ENCODE measurements around the gene IGFL2. TPM values are rescaled to one million over a fixed set of nuclear protein-coding genes. Genes with fewer than 3 reads are reported as not detected.
A peak's percentile ranks its signal among the peaks of the same experiment; 100 is the strongest.
"Not testable (repeated sequence)": the region's sequence is repeated elsewhere in the genome, so short reads cannot be mapped to it uniquely, and the experiment has no call there.

Gene IGFL2
- total RNA-seq = 0.23 TPM in 1 of 2 replicates, not detected in the other

DNA sequence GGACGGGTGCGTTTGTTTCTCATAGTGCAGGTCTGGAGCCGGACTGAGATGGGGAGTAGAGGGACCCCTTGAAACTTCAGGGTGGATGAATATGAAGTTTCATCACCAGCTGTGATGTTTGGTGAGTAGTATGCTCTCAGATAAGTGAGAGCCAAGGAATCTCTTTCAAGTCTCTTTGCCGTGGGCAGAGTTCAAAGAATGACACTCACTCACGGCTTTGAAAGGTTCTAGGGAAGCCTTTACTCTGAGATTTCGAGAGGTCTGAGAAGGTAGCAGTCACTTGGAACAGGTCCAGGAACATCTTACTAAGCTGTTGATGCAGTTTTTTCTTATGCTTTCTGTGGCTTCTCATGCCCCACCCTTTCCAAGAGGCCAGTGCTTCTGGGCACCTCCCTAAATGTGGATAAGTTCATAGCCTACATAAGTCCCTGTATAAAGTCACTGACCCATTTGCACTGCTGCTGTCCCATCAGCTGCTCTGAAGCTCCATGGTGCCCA, at the start of gene IGFL2:
Gene IGFL2 (plus strand): TSS at position 448 of the 498 bp plus-strand sequence. CDS start 41 bp downstream, at position 489.
- no peaks in the 10 kb centered on the region for H3K36me3 Mint-ChIP-seq (ENCODE audit: low read depth)
- intact Hi-C loops (cut with micrococcal nuclease) = no loop called here
- no peaks in the 10 kb centered on the region for H3K4me1 Mint-ChIP-seq (ENCODE audit: low read depth)
- H3K27me3 Mint-ChIP-seq (ENCODE audit: insufficient read depth) = peaks cover 30% of the 10 kb centered on the region
- H3K4me3 Mint-ChIP-seq = no peak within 1 kb of the TSS
- no peaks in the 10 kb centered on the region for H3K9me3 Mint-ChIP-seq
- no peak for DNase-seq (ENCODE audit: low spot score)
- H3K27ac Mint-ChIP-seq = no peak within 1 kb of the TSS

DNA sequence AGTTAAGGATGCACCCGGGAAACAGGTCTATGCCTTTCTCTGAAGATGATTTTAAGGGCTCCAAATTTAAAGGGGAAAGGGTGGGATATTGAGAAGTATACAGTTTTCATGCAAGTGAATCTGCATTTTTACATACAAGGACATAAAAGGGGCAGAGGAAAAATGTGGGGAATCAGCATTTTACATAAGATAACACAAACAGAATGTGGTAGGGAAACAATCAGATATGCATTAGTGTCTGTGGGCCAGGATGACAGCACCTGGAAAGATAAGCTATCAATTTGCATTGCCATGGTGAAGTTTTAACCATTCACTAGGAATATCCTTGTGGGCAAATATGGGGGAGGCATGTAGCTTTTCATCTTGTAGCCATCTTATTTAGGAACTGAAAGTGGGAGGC, 47.7 kb upstream of the IGFL2 start:
- peaks cover 9% of the 10 kb centered on the region for H3K9me3 Mint-ChIP-seq
- no peak overlapping the region for H3K4me3 Mint-ChIP-seq
- H3K27me3 Mint-ChIP-seq (ENCODE audit: insufficient read depth) = peaks cover 13% of the 10 kb centered on the region
- DNase-seq (ENCODE audit: low spot score) = no peak
- no peaks in the 10 kb centered on the region for H3K36me3 Mint-ChIP-seq (ENCODE audit: low read depth)
- intact Hi-C loops (cut with micrococcal nuclease) = no loop called here
- no peaks in the 10 kb centered on the region for H3K4me1 Mint-ChIP-seq (ENCODE audit: low read depth)
- H3K27ac Mint-ChIP-seq = no peak overlapping the region

DNA sequence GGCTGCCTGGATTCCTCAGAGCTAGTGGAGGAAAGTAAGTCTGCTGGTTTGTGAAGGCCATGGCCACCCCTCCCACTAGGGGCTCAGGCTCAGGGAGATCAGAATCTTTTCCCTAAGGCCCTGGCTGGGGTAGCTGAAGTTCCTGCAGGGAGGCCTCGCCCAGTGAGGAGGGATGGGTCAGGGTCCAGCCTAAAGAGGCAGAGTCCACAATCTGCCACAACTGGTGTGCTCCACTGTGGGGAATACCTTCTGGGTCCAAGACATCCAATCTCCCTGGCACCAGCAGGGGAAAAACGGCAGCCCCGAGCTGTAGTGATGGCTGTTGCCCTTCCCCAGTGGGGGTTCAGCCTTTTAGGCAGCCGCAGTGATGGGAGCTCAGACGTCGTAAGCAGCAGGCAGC, 46.7 kb upstream of the IGFL2 start:
- Mint-ChIP-seq H3K9me3 (peaks cover 9% of the 10 kb centered on the region), H3K4me1 (ENCODE audit: low read depth) (no peaks in the 10 kb centered on the region), H3K4me3 (no peak overlapping the region), H3K36me3 (ENCODE audit: low read depth) (no peaks in the 10 kb centered on the region), H3K27ac (no peak overlapping the region), H3K27me3 (ENCODE audit: insufficient read depth) (peaks cover 9% of the 10 kb centered on the region)
- intact Hi-C loops (cut with micrococcal nuclease) = no loop called here
- DNase-seq (ENCODE audit: low spot score) = no peak

DNA sequence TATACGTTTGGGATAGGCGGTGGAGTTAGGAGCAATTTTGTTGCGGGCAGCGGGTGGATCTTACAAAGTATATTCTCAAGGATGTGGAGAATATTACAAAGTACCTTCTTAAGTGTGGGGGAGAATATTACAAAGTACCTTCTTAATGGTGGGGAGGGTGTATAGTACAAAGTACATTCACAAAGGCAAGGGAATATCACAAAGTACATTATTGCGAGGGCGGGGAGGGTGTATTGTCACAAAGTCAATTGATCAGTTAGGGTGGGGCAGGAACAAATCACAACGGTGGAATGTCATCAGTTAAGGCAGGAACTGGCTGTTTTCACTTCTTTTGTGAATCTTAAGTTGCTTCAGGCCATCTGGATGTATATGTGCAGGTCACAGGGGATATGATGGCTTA, 45.7 kb upstream of the IGFL2 start:
- H3K27me3 Mint-ChIP-seq (ENCODE audit: insufficient read depth); DNase-seq (ENCODE audit: low spot score); H3K27ac Mint-ChIP-seq; H3K36me3 Mint-ChIP-seq (ENCODE audit: low read depth); H3K9me3 Mint-ChIP-seq; H3K4me1 Mint-ChIP-seq (ENCODE audit: low read depth); intact Hi-C loops (cut with micrococcal nuclease); H3K4me3 Mint-ChIP-seq: not testable (repeated sequence)

DNA sequence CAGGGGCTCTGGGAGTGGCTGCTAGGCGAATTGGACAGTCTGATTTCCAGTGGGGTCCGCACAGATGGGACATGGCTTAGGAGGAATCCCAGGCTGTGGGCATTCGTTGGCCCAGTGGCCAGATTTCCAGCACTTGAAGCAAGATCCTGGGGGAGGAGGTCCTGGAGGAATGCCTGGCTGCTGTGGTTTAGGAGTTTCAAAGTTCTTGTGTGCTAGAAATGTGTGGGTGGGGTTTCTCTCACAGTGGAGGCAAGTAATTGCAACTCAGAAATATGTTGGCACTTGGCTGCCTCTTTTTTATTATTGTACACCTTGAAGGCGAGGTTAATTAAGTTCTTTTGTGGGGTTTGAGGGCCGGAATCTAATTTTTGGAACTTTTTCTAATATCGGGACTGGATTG, 40.7 kb upstream of the IGFL2 start:
- Mint-ChIP-seq H3K9me3 (no peaks in the 10 kb centered on the region), H3K27me3 (ENCODE audit: insufficient read depth) (peaks cover 7% of the 10 kb centered on the region), H3K4me1 (ENCODE audit: low read depth) (no peaks in the 10 kb centered on the region), H3K36me3 (ENCODE audit: low read depth) (no peaks in the 10 kb centered on the region), H3K27ac (no peak overlapping the region), H3K4me3 (no peak overlapping the region)
- DNase-seq (ENCODE audit: low spot score) = no peak
- intact Hi-C loops (cut with micrococcal nuclease) = no loop called here

DNA sequence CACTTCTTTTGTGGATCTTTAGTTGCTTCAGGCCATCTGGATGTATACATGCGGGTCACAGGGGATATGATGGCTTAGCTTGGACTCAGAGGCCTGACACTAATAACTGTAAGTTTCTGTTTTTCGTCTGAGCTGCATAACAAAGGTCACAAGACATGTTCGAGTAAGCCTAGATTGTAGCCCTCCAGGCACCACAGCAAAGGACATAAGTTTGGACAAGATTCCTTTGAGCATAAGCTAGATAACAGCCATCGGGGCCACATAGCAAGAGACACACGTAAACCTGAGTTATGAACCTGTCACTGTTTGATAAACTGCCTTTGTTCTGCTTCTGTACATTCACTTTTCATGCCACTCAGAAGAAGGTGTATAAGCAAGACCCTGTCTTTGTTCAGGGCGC, 38.2 kb upstream of the IGFL2 start:
- peaks cover 11% of the 10 kb centered on the region for H3K27me3 Mint-ChIP-seq (ENCODE audit: insufficient read depth)
- DNase-seq (ENCODE audit: low spot score) = no peak
- H3K9me3 Mint-ChIP-seq = no peaks in the 10 kb centered on the region
- no peak overlapping the region for H3K4me3 Mint-ChIP-seq
- H3K27ac Mint-ChIP-seq = no peak overlapping the region
- H3K4me1 Mint-ChIP-seq (ENCODE audit: low read depth) = peaks cover under 1% of the 10 kb centered on the region
- intact Hi-C loops (cut with micrococcal nuclease) = no loop called here
- H3K36me3 Mint-ChIP-seq (ENCODE audit: low read depth) = no peaks in the 10 kb centered on the region

DNA sequence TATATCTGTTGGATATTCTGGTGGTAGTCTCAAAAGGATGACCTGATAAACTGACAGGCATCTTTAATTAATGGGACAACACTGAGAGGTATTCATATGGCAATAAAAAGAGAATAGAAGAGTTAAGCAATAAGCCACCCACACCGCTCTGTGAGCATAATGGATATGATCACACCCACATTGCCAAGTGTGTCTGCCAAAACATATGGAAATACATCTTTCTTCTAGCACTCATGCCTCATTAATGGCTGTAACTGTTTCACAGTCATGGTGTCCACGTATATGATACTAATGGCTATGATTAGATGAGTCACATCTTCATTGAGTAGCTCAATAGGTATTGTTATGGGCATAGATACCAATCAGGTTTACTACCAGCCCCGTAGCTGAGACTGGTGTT, 36.7 kb upstream of the IGFL2 start:
- intact Hi-C loops (cut with micrococcal nuclease) = no loop called here
- H3K27me3 Mint-ChIP-seq (ENCODE audit: insufficient read depth) = peaks cover 18% of the 10 kb centered on the region
- no peaks in the 10 kb centered on the region for H3K9me3 Mint-ChIP-seq
- no peaks in the 10 kb centered on the region for H3K36me3 Mint-ChIP-seq (ENCODE audit: low read depth)
- no peak overlapping the region for H3K27ac Mint-ChIP-seq
- peaks cover 13% of the 10 kb centered on the region for H3K4me1 Mint-ChIP-seq (ENCODE audit: low read depth)
- no peak for DNase-seq (ENCODE audit: low spot score)
- no peak overlapping the region for H3K4me3 Mint-ChIP-seq

DNA sequence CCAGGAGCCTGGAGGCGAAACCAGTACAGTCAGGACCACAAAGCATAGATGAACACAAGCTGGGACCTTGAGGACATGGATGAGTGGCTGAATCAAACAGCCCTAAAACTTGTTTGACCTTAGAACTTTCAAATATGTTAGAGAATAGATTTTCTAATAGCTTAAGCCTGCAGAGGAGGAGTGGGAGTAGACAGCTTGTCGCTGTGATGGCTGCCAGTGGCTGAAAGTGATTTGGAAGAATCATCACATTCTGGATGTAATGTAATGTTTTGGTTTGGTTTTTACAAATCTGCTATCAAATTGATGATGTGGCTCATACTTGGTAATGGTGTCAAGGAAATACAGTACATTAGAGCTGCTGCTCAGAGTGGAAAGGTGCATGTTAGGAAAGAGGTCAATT, 35.5 kb upstream of the IGFL2 start:
- no peak overlapping the region for H3K4me3 Mint-ChIP-seq
- H3K27me3 Mint-ChIP-seq (ENCODE audit: insufficient read depth) = peaks cover 18% of the 10 kb centered on the region
- no peaks in the 10 kb centered on the region for H3K9me3 Mint-ChIP-seq
- intact Hi-C loops (cut with micrococcal nuclease) = no loop called here
- no peak for DNase-seq (ENCODE audit: low spot score)
- no peak overlapping the region for H3K27ac Mint-ChIP-seq
- no peaks in the 10 kb centered on the region for H3K36me3 Mint-ChIP-seq (ENCODE audit: low read depth)
- H3K4me1 Mint-ChIP-seq (ENCODE audit: low read depth) = peaks cover 13% of the 10 kb centered on the region

DNA sequence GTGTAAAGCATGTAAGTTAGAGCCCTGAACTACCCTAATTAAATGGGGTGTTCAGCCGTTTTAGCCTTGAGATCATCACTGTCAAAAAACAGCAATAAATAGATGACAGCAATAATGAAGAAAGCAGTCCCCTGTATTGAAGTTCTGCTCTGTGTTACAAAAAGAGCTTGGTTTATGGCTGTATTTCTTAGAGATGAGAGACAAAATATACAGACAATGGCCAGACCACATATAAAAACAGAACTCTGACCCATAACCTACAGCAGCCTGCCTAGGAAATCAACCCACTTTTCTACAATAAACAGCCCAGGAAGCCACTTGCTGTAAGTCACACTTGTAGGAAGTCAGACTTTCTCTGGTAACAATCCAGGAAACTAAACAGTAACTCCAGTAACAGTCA, 34.3 kb upstream of the IGFL2 start:
- no peak overlapping the region for H3K27ac Mint-ChIP-seq
- DNase-seq (ENCODE audit: low spot score) = no peak
- peaks cover 13% of the 10 kb centered on the region for H3K4me1 Mint-ChIP-seq (ENCODE audit: low read depth)
- peaks cover 18% of the 10 kb centered on the region for H3K27me3 Mint-ChIP-seq (ENCODE audit: insufficient read depth)
- H3K36me3 Mint-ChIP-seq (ENCODE audit: low read depth) = no peaks in the 10 kb centered on the region
- no peak overlapping the region for H3K4me3 Mint-ChIP-seq
- no peaks in the 10 kb centered on the region for H3K9me3 Mint-ChIP-seq
- intact Hi-C loops (cut with micrococcal nuclease) = no loop called here

DNA sequence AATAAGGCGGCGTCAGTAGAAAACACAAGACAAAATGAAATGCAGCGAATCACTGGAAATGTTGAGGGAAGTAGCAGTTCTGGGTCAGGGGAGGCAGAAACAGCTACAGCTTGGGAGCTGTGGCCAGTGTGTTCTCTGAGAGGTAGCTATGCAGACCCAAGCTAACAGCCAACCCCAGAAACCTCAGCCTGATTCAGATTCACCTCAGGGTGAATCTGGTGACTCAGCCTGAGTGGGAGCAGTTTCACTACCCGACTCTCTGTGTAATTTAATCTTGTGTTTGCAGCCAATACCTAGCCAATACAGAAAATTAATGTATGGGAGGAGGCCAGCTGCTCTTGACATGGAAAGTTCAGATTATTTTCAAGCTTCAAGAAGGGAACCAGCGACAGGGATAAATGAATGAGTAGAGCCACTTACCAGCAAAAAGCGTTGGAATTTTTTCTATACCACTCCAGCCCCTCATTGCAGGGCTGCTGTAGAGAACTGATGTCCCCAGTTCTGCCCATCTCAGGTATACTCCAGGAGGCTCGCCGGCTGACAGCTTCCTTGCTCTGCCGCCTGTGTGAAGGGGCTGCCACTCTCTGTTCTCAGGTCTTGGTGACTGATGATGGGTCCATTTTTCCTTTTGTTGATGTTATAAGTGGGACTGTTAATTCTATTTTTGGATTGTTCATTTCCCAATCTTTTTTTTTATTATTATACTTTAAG, 32.5 kb upstream of the IGFL2 start:
- Mint-ChIP-seq H3K9me3 (no peaks in the 10 kb centered on the region), H3K4me1 (ENCODE audit: low read depth) (peaks cover 13% of the 10 kb centered on the region), H3K36me3 (ENCODE audit: low read depth) (no peaks in the 10 kb centered on the region), H3K27me3 (ENCODE audit: insufficient read depth) (peaks cover 22% of the 10 kb centered on the region), H3K4me3 (peak overlapping the region; percentile 12), H3K27ac (no peak overlapping the region)
- DNase-seq (ENCODE audit: low spot score) = no peak
- intact Hi-C loops (cut with micrococcal nuclease) = loop anchor here (1.0 kb wide), 2 partner anchors 33 to 150 kb away; no protein-coding TSS in a partner anchor

DNA sequence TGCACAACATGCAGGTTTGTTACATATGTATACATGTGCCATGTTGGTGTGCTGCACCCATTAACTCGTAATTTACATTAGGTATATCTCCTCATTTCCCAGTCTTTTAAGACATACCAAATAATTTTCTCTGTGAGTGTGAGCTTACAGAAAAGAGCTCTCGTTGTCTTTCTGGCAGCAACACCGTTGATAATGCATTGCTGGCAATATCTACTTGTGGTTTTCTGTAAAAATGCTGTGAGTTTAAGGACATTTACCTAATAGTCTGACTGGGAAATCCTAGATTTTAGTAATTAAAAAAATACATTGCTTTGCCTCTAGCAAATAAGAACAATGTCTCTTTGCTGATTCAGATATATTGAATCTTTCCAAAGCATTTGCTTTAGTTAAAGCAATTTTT, 31.9 kb upstream of the IGFL2 start:
- intact Hi-C loops (cut with micrococcal nuclease) = no loop called here
- H3K27me3 Mint-ChIP-seq (ENCODE audit: insufficient read depth) = peaks cover 20% of the 10 kb centered on the region
- no peak overlapping the region for H3K27ac Mint-ChIP-seq
- no peaks in the 10 kb centered on the region for H3K9me3 Mint-ChIP-seq
- H3K36me3 Mint-ChIP-seq (ENCODE audit: low read depth) = no peaks in the 10 kb centered on the region
- DNase-seq (ENCODE audit: low spot score) = no peak
- H3K4me3 Mint-ChIP-seq = no peak overlapping the region
- peaks cover 13% of the 10 kb centered on the region for H3K4me1 Mint-ChIP-seq (ENCODE audit: low read depth)

DNA sequence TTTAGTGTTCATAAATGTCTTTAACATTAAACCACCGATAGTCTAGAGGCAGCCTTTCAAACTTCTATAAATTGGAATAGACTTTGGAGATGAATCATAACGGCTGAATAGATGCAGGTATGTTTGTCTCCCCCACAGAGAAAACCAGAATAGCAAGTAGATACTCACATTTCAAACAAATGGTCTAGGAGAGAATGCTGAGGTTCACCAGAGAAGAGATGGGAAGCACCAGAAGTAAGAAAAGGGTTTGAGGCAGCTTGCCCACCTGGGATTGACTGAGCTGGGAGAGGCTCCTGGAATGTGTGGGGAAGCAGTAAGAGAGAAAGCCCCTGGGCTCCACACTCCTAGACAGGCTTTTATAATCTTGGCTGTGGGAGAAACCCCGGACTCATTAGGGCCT, 29.9 kb upstream of the IGFL2 start:
- no peak overlapping the region for H3K4me3 Mint-ChIP-seq

DNA sequence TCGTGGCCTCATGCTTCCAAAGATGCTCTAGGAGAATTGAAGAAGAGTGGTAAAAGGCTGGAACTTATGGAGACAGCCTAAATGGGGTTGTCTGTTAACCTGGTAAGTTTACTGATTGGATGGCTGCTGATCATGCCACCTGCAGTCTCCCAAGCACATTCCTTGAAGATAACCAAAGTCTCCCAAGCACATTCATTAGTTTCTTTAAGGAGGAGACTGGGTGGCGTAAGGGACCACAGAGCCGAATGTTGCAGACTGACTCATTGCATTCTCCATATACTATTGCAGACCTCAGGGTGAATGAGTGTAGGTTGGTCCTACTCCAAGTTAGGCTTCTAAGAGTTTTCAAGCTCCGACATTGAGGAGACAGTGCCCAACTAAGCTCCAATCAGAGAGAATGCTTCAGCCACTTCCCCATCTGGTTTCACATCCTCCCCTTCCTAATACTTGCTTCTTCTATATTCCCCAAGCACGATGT, 23.4 kb upstream of the IGFL2 start, which contains the start of gene IGFL3:
Gene IGFL3 (minus strand): TSS at position 51 of the 478 bp plus-strand sequence. CDS start 39 bp downstream, at position 12.
- Mint-ChIP-seq H3K9me3 (no peaks in the 10 kb centered on the region), H3K36me3 (ENCODE audit: low read depth) (no peaks in the 10 kb centered on the region), H3K27ac (no peak within 1 kb of the TSS), H3K4me3 (no peak within 1 kb of the TSS), H3K4me1 (ENCODE audit: low read depth) (no peaks in the 10 kb centered on the region), H3K27me3 (ENCODE audit: insufficient read depth) (peaks cover 20% of the 10 kb centered on the region)
- intact Hi-C loops (cut with micrococcal nuclease) = no loop called here
- DNase-seq (ENCODE audit: low spot score) = no peak

More for the DNA sequence above, 29.9 kb upstream of the IGFL2 start:
- Mint-ChIP-seq H3K27me3 (ENCODE audit: insufficient read depth) (peaks cover 22% of the 10 kb centered on the region), H3K27ac (no peak overlapping the region), H3K36me3 (ENCODE audit: low read depth) (no peaks in the 10 kb centered on the region), H3K4me1 (ENCODE audit: low read depth) (peaks cover 13% of the 10 kb centered on the region), H3K9me3 (no peaks in the 10 kb centered on the region)
- no peak for DNase-seq (ENCODE audit: low spot score)
- intact Hi-C loops (cut with micrococcal nuclease) = no loop called here
